Lower leg skin (tissue), 4 donors: ENCODE results near the gene CGREF1. TPM values are rescaled to one million over a fixed set of nuclear protein-coding genes. Genes with fewer than 3 reads are reported as not detected.

ENCODE experiments used
- DNase-seq, 2 donors: peaks; one replicate each; pipeline ENCODE4 v3.0.0-alpha.2; 2019; ENCODE audit warnings: low spot score in 2 of 2
- H3K4me3 ChIP-seq: fragments of 200-600 bp; sonication (generic); 2 replicates; pipeline ENCODE4 v1.5.1; 2017; ENCODE audit warnings: mild to moderate bottlenecking, low read depth; ENCODE audit not compliant: poor library complexity, severe bottlenecking
- POLR2A ChIP-seq, 2 donors: fragments of 450-650 bp; IDR thresholded peaks; one replicate each; pipeline ENCODE4 v1.6.1; 2016 to 2017; ENCODE audit warnings: antibody characterized with exemption in 2 of 2, mild to moderate bottlenecking in 1 of 2, moderate library complexity in 1 of 2
- WGBS, 2 donors: methylation state at CpG; one replicate each; pipeline ENCODE4 v1.1.5; 2018; 5-methylcytosine and 5-hydroxymethylcytosine counted together
- intact Hi-C: fragments of 100-400 bp; cut with DNase I; formaldehyde crosslinking; loops from one replicate; pipeline ENCODE4 v1.15.0; 2023; ENCODE audit warnings: low total_unique reads
- total RNA-seq, 4 donors: library from RNA; depleted of rRNA; stranded (reverse); fragments of >200 nt; gene quantifications; one replicate each; pipeline ENCODE4 v1.1.0, GENCODE V29; 2016
- TF ChIP-seq, protein P1 (sequence below), 3 donors: fragments of 450-650 bp; IDR thresholded peaks; one replicate each; pipeline ENCODE4 v1.5.1; 2016; ENCODE audit warnings: antibody characterized with exemption in 3 of 3, mild to moderate bottlenecking in 3 of 3, moderate library complexity in 2 of 3

Gene CGREF1
- total RNA-seq, 4 donors from 2014 or later, result 0.34 to 2.1 (median 0.48) TPM

- TF ChIP-seq POLR2A (IDR thresholded peaks at IDR 0.05), result no peak
- TF ChIP-seq, protein P1, sequence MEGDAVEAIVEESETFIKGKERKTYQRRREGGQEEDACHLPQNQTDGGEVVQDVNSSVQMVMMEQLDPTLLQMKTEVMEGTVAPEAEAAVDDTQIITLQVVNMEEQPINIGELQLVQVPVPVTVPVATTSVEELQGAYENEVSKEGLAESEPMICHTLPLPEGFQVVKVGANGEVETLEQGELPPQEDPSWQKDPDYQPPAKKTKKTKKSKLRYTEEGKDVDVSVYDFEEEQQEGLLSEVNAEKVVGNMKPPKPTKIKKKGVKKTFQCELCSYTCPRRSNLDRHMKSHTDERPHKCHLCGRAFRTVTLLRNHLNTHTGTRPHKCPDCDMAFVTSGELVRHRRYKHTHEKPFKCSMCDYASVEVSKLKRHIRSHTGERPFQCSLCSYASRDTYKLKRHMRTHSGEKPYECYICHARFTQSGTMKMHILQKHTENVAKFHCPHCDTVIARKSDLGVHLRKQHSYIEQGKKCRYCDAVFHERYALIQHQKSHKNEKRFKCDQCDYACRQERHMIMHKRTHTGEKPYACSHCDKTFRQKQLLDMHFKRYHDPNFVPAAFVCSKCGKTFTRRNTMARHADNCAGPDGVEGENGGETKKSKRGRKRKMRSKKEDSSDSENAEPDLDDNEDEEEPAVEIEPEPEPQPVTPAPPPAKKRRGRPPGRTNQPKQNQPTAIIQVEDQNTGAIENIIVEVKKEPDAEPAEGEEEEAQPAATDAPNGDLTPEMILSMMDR (IDR thresholded peaks at IDR 0.05), result no peak
- no peak for DNase-seq
- WGBS, 2 donors, result 52 to 64% methylated on average over 10 of the region's 10 CpGs
- intact Hi-C loops, result no loop called here
- no peak overlapping the region for H3K4me3 ChIP-seq
Measured at GRCh38 chr2:27085062-27085672, 33.8 kb downstream of the CGREF1 start.

- 75 to 91% methylated on average over 6 of the region's 6 CpGs for WGBS, 2 donors
- intact Hi-C loops, result no loop called here
- no peak for DNase-seq
- TF ChIP-seq, protein P1 (IDR thresholded peaks at IDR 0.05), result no peak
- no peak for TF ChIP-seq POLR2A (IDR thresholded peaks at IDR 0.05)
- no peak overlapping the region for H3K4me3 ChIP-seq
Measured at GRCh38 chr2:27084297-27085061, 34.4 kb downstream of the CGREF1 start.

GRCh38 chr2:27083410-27084296, 35.3 kb downstream of the CGREF1 start:
- 73 to 76% methylated on average over 16 to 17 of the region's 20 CpGs for WGBS, 2 donors
- intact Hi-C loops, result no loop called here
- H3K4me3 ChIP-seq, result no peak overlapping the region
- DNase-seq, result no peak
- TF ChIP-seq, protein P1 (IDR thresholded peaks at IDR 0.05), result no peak
- no peak for TF ChIP-seq POLR2A (IDR thresholded peaks at IDR 0.05)

- 87 to 90% methylated on average over 25 to 26 of the region's 27 CpGs for WGBS, 2 donors
- DNase-seq, result no peak
- intact Hi-C loops, result no loop called here
- no peak for TF ChIP-seq POLR2A (IDR thresholded peaks at IDR 0.05)
- TF ChIP-seq, protein P1 (IDR thresholded peaks at IDR 0.05), result no peak
- H3K4me3 ChIP-seq, result no peak overlapping the region
Measured at GRCh38 chr2:27082773-27083409, 36.0 kb downstream of the CGREF1 start.

DNA sequence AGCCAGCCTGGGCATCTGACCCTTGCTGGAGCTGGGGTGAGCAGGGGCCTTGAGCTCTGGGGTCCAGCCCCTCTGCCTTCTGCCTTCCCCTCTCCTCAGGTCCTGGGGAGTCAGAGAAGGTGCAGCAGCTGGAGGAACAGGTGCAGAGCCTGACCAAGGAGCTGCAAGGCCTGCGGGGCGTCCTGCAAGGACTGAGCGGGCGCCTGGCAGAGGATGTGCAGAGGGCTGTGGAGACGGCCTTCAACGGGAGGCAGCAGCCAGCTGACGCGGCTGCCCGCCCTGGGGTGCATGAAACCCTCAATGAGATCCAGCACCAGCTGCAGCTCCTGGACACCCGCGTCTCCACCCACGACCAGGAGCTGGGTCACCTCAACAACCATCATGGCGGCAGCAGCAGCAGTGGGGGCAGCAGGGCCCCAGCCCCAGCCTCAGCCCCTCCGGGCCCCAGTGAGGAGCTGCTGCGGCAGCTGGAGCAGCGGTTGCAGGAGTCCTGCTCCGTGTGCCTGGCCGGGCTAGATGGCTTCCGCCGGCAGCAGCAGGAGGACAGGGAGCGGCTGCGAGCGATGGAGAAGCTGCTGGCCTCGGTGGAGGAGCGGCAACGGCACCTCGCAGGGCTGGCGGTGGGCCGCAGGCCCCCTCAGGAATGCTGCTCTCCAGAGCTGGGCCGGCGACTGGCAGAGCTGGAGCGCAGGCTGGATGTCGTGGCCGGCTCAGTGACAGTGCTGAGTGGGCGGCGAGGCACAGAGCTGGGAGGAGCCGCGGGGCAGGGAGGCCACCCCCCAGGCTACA, 36.8 kb downstream of the CGREF1 start:
- no peak overlapping the region for H3K4me3 ChIP-seq
- no peak for TF ChIP-seq POLR2A (IDR thresholded peaks at IDR 0.05)
- TF ChIP-seq, protein P1 (IDR thresholded peaks at IDR 0.05), result no peak
- DNase-seq, result no peak
- WGBS, 2 donors, result 82 to 87% methylated on average over 33 to 38 of the region's 38 CpGs
- intact Hi-C loops, result no loop called here
